ENCODE measurements around the gene TMEM178A.
"Not testable (repeated sequence)": the region's sequence is repeated elsewhere in the genome, so short reads cannot be mapped to it uniquely, and the experiment has no call there.

Gene TMEM178A

GRCh38 chr2:39706945-39707344 lies 41.2 kb downstream of the TMEM178A start:
- Mint-ChIP-seq H3K4me3 (no peak overlapping the region), H3K27ac (no peak overlapping the region)

GRCh38 chr2:39708003-39708402 lies 42.3 kb downstream of the TMEM178A start:
- ATAC-seq: no peak
- Mint-ChIP-seq H3K9me3 (peaks cover 4% of the 10 kb centered on the region), H3K4me1 (no peaks in the 10 kb centered on the region), H3K4me3 (no peak overlapping the region), H3K36me3 (no peaks in the 10 kb centered on the region), H3K27ac (no peak overlapping the region)
- DNase-seq (ENCODE audit: low spot score in 2 of 2): no peak

More at GRCh38 chr2:39706945-39707344, 41.2 kb downstream of the TMEM178A start:
- Mint-ChIP-seq H3K36me3 (no peaks in the 10 kb centered on the region), H3K4me1 (no peaks in the 10 kb centered on the region), H3K9me3 (peaks cover 8% of the 10 kb centered on the region)
- DNase-seq (ENCODE audit: low spot score in 2 of 2): no peak
- ATAC-seq: no peak

GRCh38 chr2:39710807-39711206 lies 45.1 kb downstream of the TMEM178A start:
- Mint-ChIP-seq H3K9me3 (peaks cover 4% of the 10 kb centered on the region), H3K36me3 (no peaks in the 10 kb centered on the region), H3K27ac (no peak overlapping the region), H3K4me3 (no peak overlapping the region), H3K4me1 (no peaks in the 10 kb centered on the region)
- no peak for DNase-seq (ENCODE audit: low spot score in 2 of 2)
- ATAC-seq: no peak

- Mint-ChIP-seq H3K9me3 (peaks cover 2% of the 10 kb centered on the region), H3K4me1 (no peaks in the 10 kb centered on the region), H3K4me3 (no peak overlapping the region), H3K27ac (no peak overlapping the region), H3K36me3 (no peaks in the 10 kb centered on the region)
- DNase-seq (ENCODE audit: low spot score in 2 of 2): no peak
- ATAC-seq: no peak
Measured at GRCh38 chr2:39712953-39713352, 47.2 kb downstream of the TMEM178A start.

- H3K9me3 Mint-ChIP-seq: no peaks in the 10 kb centered on the region
- ATAC-seq (no peak), DNase-seq (ENCODE audit: low spot score in 2 of 2) (no peak)
- no peaks in the 10 kb centered on the region for H3K4me1 Mint-ChIP-seq
- H3K4me3 Mint-ChIP-seq: no peak overlapping the region
- H3K36me3 Mint-ChIP-seq: no peaks in the 10 kb centered on the region
- H3K27ac Mint-ChIP-seq: no peak overlapping the region
Measured at GRCh38 chr2:39715095-39715494, 49.4 kb downstream of the TMEM178A start.

- no peak overlapping the region for H3K27ac Mint-ChIP-seq
- H3K4me1 Mint-ChIP-seq: no peaks in the 10 kb centered on the region
- H3K36me3 Mint-ChIP-seq: no peaks in the 10 kb centered on the region
- H3K4me3 Mint-ChIP-seq: no peak overlapping the region
- H3K9me3 Mint-ChIP-seq: no peaks in the 10 kb centered on the region
- DNase-seq (ENCODE audit: low spot score in 2 of 2) (no peak), ATAC-seq (no peak)
Measured at GRCh38 chr2:39715822-39716221, 50.1 kb downstream of the TMEM178A start.

GRCh38 chr2:39717067-39717466 lies 51.4 kb downstream of the TMEM178A start:
- ATAC-seq (no peak), DNase-seq (ENCODE audit: low spot score in 2 of 2) (no peak)
- no peaks in the 10 kb centered on the region for H3K4me1 Mint-ChIP-seq
- no peak overlapping the region for H3K4me3 Mint-ChIP-seq
- no peaks in the 10 kb centered on the region for H3K36me3 Mint-ChIP-seq
- H3K9me3 Mint-ChIP-seq: no peaks in the 10 kb centered on the region
- no peak overlapping the region for H3K27ac Mint-ChIP-seq

GRCh38 chr2:39718483-39718882 lies 52.8 kb downstream of the TMEM178A start:
- Mint-ChIP-seq H3K36me3 (no peaks in the 10 kb centered on the region), H3K27ac (no peak overlapping the region), H3K4me3 (no peak overlapping the region), H3K9me3 (no peaks in the 10 kb centered on the region), H3K4me1 (no peaks in the 10 kb centered on the region)
- ATAC-seq: no peak
- DNase-seq (ENCODE audit: low spot score in 2 of 2): no peak

GRCh38 chr2:39719317-39719716 lies 53.6 kb downstream of the TMEM178A start:
- Mint-ChIP-seq H3K4me3 (no peak overlapping the region), H3K36me3 (no peaks in the 10 kb centered on the region), H3K27ac (no peak overlapping the region), H3K9me3 (no peaks in the 10 kb centered on the region), H3K4me1 (no peaks in the 10 kb centered on the region)
- DNase-seq (ENCODE audit: low spot score in 2 of 2) (no peak), ATAC-seq (no peak)

GRCh38 chr2:39720970-39721369 lies 55.3 kb downstream of the TMEM178A start:
- no peaks in the 10 kb centered on the region for H3K4me1 Mint-ChIP-seq
- DNase-seq (ENCODE audit: low spot score in 2 of 2) (no peak), ATAC-seq (no peak)
- no peak overlapping the region for H3K4me3 Mint-ChIP-seq
- no peaks in the 10 kb centered on the region for H3K36me3 Mint-ChIP-seq
- no peak overlapping the region for H3K27ac Mint-ChIP-seq
- no peaks in the 10 kb centered on the region for H3K9me3 Mint-ChIP-seq

GRCh38 chr2:39723497-39723896 lies 57.8 kb downstream of the TMEM178A start:
- DNase-seq (ENCODE audit: low spot score in 2 of 2) (no peak), ATAC-seq (no peak)

GRCh38 chr2:39723946-39724827 lies 58.5 kb downstream of the TMEM178A start:
- Mint-ChIP-seq H3K27ac (no peak overlapping the region), H3K4me3 (no peak overlapping the region), H3K9me3 (peaks cover 2% of the 10 kb centered on the region), H3K4me1 (no peaks in the 10 kb centered on the region), H3K36me3 (no peaks in the 10 kb centered on the region)
- ATAC-seq (no peak), DNase-seq (ENCODE audit: low spot score in 2 of 2) (no peak)

More at GRCh38 chr2:39723497-39723896, 57.8 kb downstream of the TMEM178A start:
- H3K27ac Mint-ChIP-seq: no peak overlapping the region
- H3K4me3 Mint-ChIP-seq: no peak overlapping the region
- peaks cover 2% of the 10 kb centered on the region for H3K9me3 Mint-ChIP-seq
- H3K36me3 Mint-ChIP-seq: no peaks in the 10 kb centered on the region
- no peaks in the 10 kb centered on the region for H3K4me1 Mint-ChIP-seq

- Mint-ChIP-seq H3K36me3 (no peaks in the 10 kb centered on the region), H3K27ac (no peak overlapping the region), H3K9me3 (peaks cover 2% of the 10 kb centered on the region), H3K4me3 (no peak overlapping the region), H3K4me1 (no peaks in the 10 kb centered on the region)
- DNase-seq (ENCODE audit: low spot score in 2 of 2) (no peak), ATAC-seq (no peak)
Measured at GRCh38 chr2:39724828-39725144, 59.1 kb downstream of the TMEM178A start.

GRCh38 chr2:39725401-39725800 lies 59.7 kb downstream of the TMEM178A start:
- DNase-seq (ENCODE audit: low spot score in 2 of 2) (no peak), ATAC-seq (no peak)
- no peaks in the 10 kb centered on the region for H3K4me1 Mint-ChIP-seq
- H3K4me3 Mint-ChIP-seq: no peak overlapping the region
- H3K36me3 Mint-ChIP-seq: no peaks in the 10 kb centered on the region
- no peak overlapping the region for H3K27ac Mint-ChIP-seq
- peaks cover 2% of the 10 kb centered on the region for H3K9me3 Mint-ChIP-seq

- DNase-seq (ENCODE audit: low spot score in 2 of 2): not testable (repeated sequence)
Measured at GRCh38 chr2:39728085-39728484, 62.4 kb downstream of the TMEM178A start.

GRCh38 chr2:39728941-39729351 lies 63.2 kb downstream of the TMEM178A start:
- ATAC-seq (peak; percentile 58), DNase-seq (ENCODE audit: low spot score in 2 of 2) (no peak)
- Mint-ChIP-seq H3K36me3 (peaks cover 11% of the 10 kb centered on the region), H3K27ac (no peak overlapping the region), H3K4me1 (no peaks in the 10 kb centered on the region), H3K9me3 (peaks cover 2% of the 10 kb centered on the region), H3K4me3 (no peak overlapping the region)

More at GRCh38 chr2:39728085-39728484, 62.4 kb downstream of the TMEM178A start:
- H3K4me1 Mint-ChIP-seq, H3K27ac Mint-ChIP-seq, H3K9me3 Mint-ChIP-seq, H3K36me3 Mint-ChIP-seq, H3K4me3 Mint-ChIP-seq, ATAC-seq: not testable (repeated sequence)

All from stimulated activated effector memory CD8-positive, alpha-beta T cell treated with anti-CD3 and anti-CD28 coated beads, Interleukin-12 subunit alpha, Interleukin-12 subunit beta, amount 100 ng/mL, for 72 hours (primary cell).